Ishikawa (cell line): ENCODE measurements around the gene TFE3.
A peak's percentile ranks its signal among the peaks of the same experiment; 100 is the strongest.

Experiments
- CEBPB ChIP-seq: IDR thresholded peaks from 2 replicates; pipeline ENCODE4 v1.6.1; 2012
- CREB1 ChIP-seq: IDR thresholded peaks from 2 replicates; pipeline ENCODE4 v1.6.1; 2012; ENCODE audit warnings: low read depth
- EGR1 ChIP-seq: IDR thresholded peaks from 2 replicates; pipeline ENCODE4 v1.6.1; 2012
- EP300 ChIP-seq: IDR thresholded peaks from 2 replicates; pipeline ENCODE4 v1.6.1; 2012; ENCODE audit warnings: borderline replicate concordance
- FOXM1 ChIP-seq: IDR thresholded peaks from 2 replicates; pipeline ENCODE4 v1.6.1; 2012; ENCODE audit warnings: low read depth, borderline replicate concordance
- NFIC ChIP-seq: IDR thresholded peaks from 2 replicates; pipeline ENCODE4 v1.6.1; 2012
- RAD21 ChIP-seq: IDR thresholded peaks from 2 replicates; pipeline ENCODE4 v1.6.1; 2012; ENCODE audit warnings: low read depth
- REST ChIP-seq: IDR thresholded peaks from 2 replicates; pipeline ENCODE4 v1.6.1; 2012; ENCODE audit warnings: low read depth, mild to moderate bottlenecking
- TAF1 ChIP-seq: IDR thresholded peaks from 2 replicates; pipeline ENCODE4 v1.6.1; 2012; ENCODE audit warnings: low read depth, mild to moderate bottlenecking
- TCF12 ChIP-seq: IDR thresholded peaks from 2 replicates; pipeline ENCODE4 v1.6.1; 2012; ENCODE audit warnings: low read depth
- TEAD4 ChIP-seq: IDR thresholded peaks from 2 replicates; pipeline ENCODE4 v1.6.1; 2012
- YY1 ChIP-seq: IDR thresholded peaks from 2 replicates; pipeline ENCODE4 v1.6.1; 2012; ENCODE audit warnings: low read depth
- ZBTB7A ChIP-seq: IDR thresholded peaks from 2 replicates; pipeline ENCODE4 v1.6.1; 2012; ENCODE audit warnings: low read depth
- TF ChIP-seq, protein P1 (sequence below): IDR thresholded peaks from 2 replicates; pipeline ENCODE4 v1.6.1; 2012
- TF ChIP-seq, protein P2 (sequence below): IDR thresholded peaks from 2 replicates; pipeline ENCODE4 v1.6.1; 2012

Gene TFE3

DNA sequence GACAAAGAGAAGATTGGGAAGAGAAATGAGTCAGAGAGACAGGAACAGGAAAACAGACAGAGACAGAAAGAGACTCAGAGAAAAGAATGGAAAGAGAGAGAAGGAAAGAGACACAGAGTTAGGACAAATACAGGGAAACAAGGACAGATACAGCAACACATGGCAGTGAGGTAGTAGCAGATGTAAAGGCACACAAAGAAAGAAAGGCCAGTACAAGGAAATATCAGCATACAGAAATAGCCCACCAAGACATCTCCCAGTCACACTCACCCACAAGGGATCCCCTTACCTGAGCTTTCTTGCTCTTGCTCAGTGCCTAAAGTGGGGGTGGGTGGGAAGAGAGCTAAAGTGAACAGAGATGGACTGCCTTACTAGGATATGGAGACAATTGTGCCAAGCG, 45.3 kb downstream of the TFE3 start:
- TF ChIP-seq TAF1 (no peak), YY1 (no peak), REST (no peak), NFIC (no peak), TCF12 (no peak), EP300 (no peak), TEAD4 (no peak), RAD21 (no peak), ZBTB7A (no peak), FOXM1 (no peak), CEBPB (no peak), EGR1 (no peak), CREB1 (no peak)
- TF ChIP-seq, protein P1, sequence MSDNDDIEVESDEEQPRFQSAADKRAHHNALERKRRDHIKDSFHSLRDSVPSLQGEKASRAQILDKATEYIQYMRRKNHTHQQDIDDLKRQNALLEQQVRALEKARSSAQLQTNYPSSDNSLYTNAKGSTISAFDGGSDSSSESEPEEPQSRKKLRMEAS, result no peak
- TF ChIP-seq, protein P2, sequence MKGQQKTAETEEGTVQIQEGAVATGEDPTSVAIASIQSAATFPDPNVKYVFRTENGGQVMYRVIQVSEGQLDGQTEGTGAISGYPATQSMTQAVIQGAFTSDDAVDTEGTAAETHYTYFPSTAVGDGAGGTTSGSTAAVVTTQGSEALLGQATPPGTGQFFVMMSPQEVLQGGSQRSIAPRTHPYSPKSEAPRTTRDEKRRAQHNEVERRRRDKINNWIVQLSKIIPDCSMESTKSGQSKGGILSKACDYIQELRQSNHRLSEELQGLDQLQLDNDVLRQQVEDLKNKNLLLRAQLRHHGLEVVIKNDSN, result no peak

DNA sequence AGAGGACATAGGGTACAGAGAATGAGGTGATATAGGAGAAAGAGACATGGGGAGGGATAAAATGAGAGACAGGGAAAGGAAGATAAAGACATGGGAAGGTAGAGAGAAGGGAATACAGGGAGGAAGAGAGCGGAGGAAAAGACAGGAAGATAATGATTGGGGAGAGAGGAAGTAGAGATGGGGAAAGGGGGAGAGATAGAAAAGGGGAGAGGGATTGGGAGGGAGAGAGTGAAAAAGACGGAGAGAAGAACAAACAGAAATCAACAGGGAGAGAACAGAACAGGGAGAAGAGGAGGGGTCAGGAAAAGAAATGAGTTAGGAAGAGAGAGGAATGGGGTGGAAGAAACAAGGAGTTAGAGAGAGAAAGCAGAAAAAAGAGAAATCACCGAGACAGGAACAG, 45.7 kb downstream of the TFE3 start:
- TF ChIP-seq EP300 (no peak), REST (no peak), TCF12 (no peak), YY1 (no peak), CREB1 (no peak)
- TF ChIP-seq, protein P1, result no peak

GRCh38 chrX:48996969-48997368, 46.2 kb downstream of the TFE3 start:
- TF ChIP-seq ZBTB7A (0 out of 2 replicates have a peak, but pooled peaks have one; percentile 43), NFIC (no peak), CREB1 (no peak), YY1 (no peak), EP300 (no peak), REST (peak; percentile 88), FOXM1 (no peak)
- TF ChIP-seq, protein P1, result no peak

DNA sequence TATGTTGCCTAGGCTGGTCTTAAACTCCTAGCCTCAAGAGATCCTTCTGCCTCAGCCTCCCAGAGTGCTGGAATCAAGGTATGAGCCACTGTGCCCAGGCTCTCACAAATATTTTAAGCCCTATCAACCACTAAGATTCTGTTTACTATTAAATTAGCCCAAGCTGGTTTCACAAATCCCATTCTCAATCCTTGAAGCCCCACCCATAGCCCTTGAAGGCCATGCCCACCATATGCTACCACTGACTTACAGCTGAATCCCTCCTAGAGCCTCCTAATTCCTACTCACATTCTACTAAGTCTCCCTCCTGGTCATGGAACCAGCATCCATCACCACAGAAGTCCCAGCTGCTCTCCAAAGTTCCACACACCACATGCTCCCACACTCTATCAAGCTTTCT, 50.8 kb downstream of the TFE3 start:
- no peak for TF ChIP-seq FOXM1
- TF ChIP-seq TAF1, result no peak
- TF ChIP-seq TEAD4, result no peak
- TF ChIP-seq RAD21, result no peak
- no peak for TF ChIP-seq TCF12

- TF ChIP-seq NFIC (no peak), TCF12 (no peak), TAF1 (no peak), RAD21 (no peak), FOXM1 (no peak), EP300 (no peak), ZBTB7A (no peak), YY1 (no peak), TEAD4 (no peak), CREB1 (no peak), EGR1 (no peak), REST (no peak), CEBPB (no peak)
- TF ChIP-seq, protein P1, result no peak
- TF ChIP-seq, protein P2, result no peak
Observed at GRCh38 chrX:48989483-48989882, 53.7 kb downstream of the TFE3 start.
